IPS DF 19.7 (cell line): Measurements from ENCODE around the gene CCDC78.
"Not testable (repeated sequence)": the region's sequence is repeated elsewhere in the genome, so short reads cannot be mapped to it uniquely, and the experiment has no call there.

Experiments
- DNase-seq: peaks from one replicate; pipeline ENCODE4 v3.0.0-alpha.2; 2013; ENCODE audit warnings: low read depth, low spot score

The CCDC78 gene

GRCh38 chr16:725041-725376 is 1.2 kb downstream of the CCDC78 start:
- no peak for DNase-seq

GRCh38 chr16:724188-725040 is 1.8 kb downstream of the CCDC78 start:
- DNase-seq = no peak

GRCh38 chr16:723695-724094 is 2.5 kb downstream of the CCDC78 start:
- DNase-seq = no peak

- DNase-seq = no peak
These were observed 3.2 kb downstream of the CCDC78 start for GRCh38 chr16:722835-723633.

- DNase-seq = no peak
These were observed 4.3 kb downstream of the CCDC78 start for GRCh38 chr16:721765-722540.

- no peak for DNase-seq
These were observed 5.1 kb downstream of the CCDC78 start, which contains the start of gene ANTKMT for GRCh38 chr16:720990-721764. Gene ANTKMT (plus strand): TSS chr16:721146. CDS start chr16:721275, 129 bp downstream.

- no peak for DNase-seq
These were observed 5.7 kb downstream of the CCDC78 start for GRCh38 chr16:720447-720989.

- no peak for DNase-seq
These were observed 6.3 kb downstream of the CCDC78 start for GRCh38 chr16:719815-720446.

- no peak for DNase-seq
These were observed 7.3 kb downstream of the CCDC78 start for GRCh38 chr16:718922-719321.

- no peak for DNase-seq
These were observed 7.9 kb downstream of the CCDC78 start for GRCh38 chr16:718389-718788.

GRCh38 chr16:717450-718245 is 8.6 kb downstream of the CCDC78 start:
- no peak for DNase-seq

GRCh38 chr16:716768-717325 is 9.4 kb downstream of the CCDC78 start:
- DNase-seq = no peak

- no peak for DNase-seq
These were observed 10.1 kb downstream of the CCDC78 start for GRCh38 chr16:716200-716568.

- no peak for DNase-seq
These were observed 10.6 kb downstream of the CCDC78 start for GRCh38 chr16:715477-716199.

- DNase-seq = no peak
These were observed 11.4 kb downstream of the CCDC78 start, which contains the start of gene METRN for GRCh38 chr16:714558-715476. Gene METRN (plus strand): TSS chr16:715118. CDS start chr16:715290, 172 bp downstream.

GRCh38 chr16:714079-714478 is 12.2 kb downstream of the CCDC78 start:
- no peak for DNase-seq

- DNase-seq = not testable (repeated sequence)
These were observed 13.4 kb downstream of the CCDC78 start for GRCh38 chr16:712740-713250.
